Mesendoderm (in vitro differentiated cells): ENCODE data around the gene DMXL2.
"Not testable (repeated sequence)": the region's sequence is repeated elsewhere in the genome, so short reads cannot be mapped to it uniquely, and the experiment has no call there.

Source experiments
- DNase-seq: peaks from one replicate; pipeline ENCODE4 v3.0.0; 2013
- H2AK5ac ChIP-seq: 2 replicates; pipeline ENCODE4 v1.6.1; 2013; ENCODE audit warnings: low read length, inconsistent platforms
- H2BK120ac ChIP-seq: 2 replicates; pipeline ENCODE4 v1.6.1; 2013; ENCODE audit warnings: low read depth, mild to moderate bottlenecking, low read length, moderate library complexity, mixed read lengths
- H2BK15ac ChIP-seq: replicated peaks from 2 replicates; pipeline ENCODE4 v1.6.1; 2013; ENCODE audit warnings: low read depth, mild to moderate bottlenecking, moderate library complexity
- H2BK5ac ChIP-seq: 2 replicates; pipeline ENCODE4 v1.6.1; 2013; ENCODE audit warnings: low read length, inconsistent platforms
- H3K18ac ChIP-seq: 2 replicates; pipeline ENCODE4 v1.6.1; 2013; ENCODE audit warnings: mild to moderate bottlenecking, low read length, mixed read lengths
- H3K23ac ChIP-seq: one replicate; pipeline ENCODE4 v1.6.1; 2013; ENCODE audit warnings: low read length
- H3K27ac ChIP-seq: 2 replicates; pipeline ENCODE4 v1.5.1; 2013; ENCODE audit warnings: low read depth, mild to moderate bottlenecking, inconsistent platforms, low read length, moderate library complexity
- H3K27me3 ChIP-seq: 2 replicates; pipeline ENCODE4 v1.6.1; 2013; ENCODE audit warnings: low read length, control low read depth, mild to moderate bottlenecking, inconsistent platforms; ENCODE audit not compliant: insufficient read depth, poor library complexity
- H3K36me3 ChIP-seq: 2 replicates; pipeline ENCODE4 v1.6.1; 2013; ENCODE audit warnings: low read length, inconsistent platforms; ENCODE audit not compliant: control insufficient read depth, insufficient read depth
- H3K4ac ChIP-seq: one replicate; pipeline ENCODE4 v1.6.1; 2013; ENCODE audit warnings: low read depth, mild to moderate bottlenecking, low read length, moderate library complexity
- H3K4me1 ChIP-seq: 2 replicates; pipeline ENCODE4 v1.6.1; 2013; ENCODE audit warnings: low read depth, low read length, inconsistent platforms; ENCODE audit not compliant: control insufficient read depth
- H3K4me2 ChIP-seq: 2 replicates; pipeline ENCODE4 v1.6.1; 2013; ENCODE audit warnings: low read length
- H3K4me3 ChIP-seq: 2 replicates; pipeline ENCODE4 v1.5.1; 2013; ENCODE audit warnings: mild to moderate bottlenecking, low read length
- H3K56ac ChIP-seq: one replicate; pipeline ENCODE4 v1.6.1; 2013; ENCODE audit warnings: low read length
- H3K79me1 ChIP-seq: 2 replicates; pipeline ENCODE4 v1.6.1; 2013; ENCODE audit warnings: low read length, inconsistent platforms
- H3K79me2 ChIP-seq: 2 replicates; pipeline ENCODE4 v1.6.1; 2013; ENCODE audit warnings: mild to moderate bottlenecking, low read length; ENCODE audit not compliant: control insufficient read depth, insufficient read depth
- H3K9ac ChIP-seq: 2 replicates; pipeline ENCODE4 v1.6.1; 2013; ENCODE audit warnings: low read length, inconsistent platforms
- H4K5ac ChIP-seq: one replicate; pipeline ENCODE4 v1.6.1; 2013; ENCODE audit warnings: low read length
- H4K8ac ChIP-seq: one replicate; pipeline ENCODE4 v1.6.1; 2013; ENCODE audit warnings: low read depth, mild to moderate bottlenecking, control low read depth, low read length, moderate library complexity
- WGBS: extraction: QIAGEN DNeasy Blood & Tissue Kit; methylation state at CpG from one replicate; pipeline ENCODE4 v1.1.7; 2013; ENCODE audit warnings: low lambda C conversion rate, missing lambda C conversion rate; ENCODE audit not compliant: insufficient coverage; ENCODE audit errors: extremely low coverage; 5-methylcytosine and 5-hydroxymethylcytosine counted together

The DMXL2 gene

GRCh38 chr15:51447855-51448621 is 174.5 kb downstream of the DMXL2 start:
- no peak for DNase-seq
- no peak overlapping the region for H3K23ac ChIP-seq
- H2BK15ac ChIP-seq = no peak overlapping the region
- no peak overlapping the region for H3K27ac ChIP-seq
- H3K79me1 ChIP-seq = no peaks in the 10 kb centered on the region
- H3K56ac ChIP-seq = no peak overlapping the region
- peaks cover 8% of the 10 kb centered on the region for H3K4me1 ChIP-seq
- no peak overlapping the region for H2BK120ac ChIP-seq
- no CpG with 5 or more reads among the region's 4 CpGs for WGBS
- no peak overlapping the region for H4K5ac ChIP-seq
- no peaks in the 10 kb centered on the region for H3K79me2 ChIP-seq
- no peak overlapping the region for H4K8ac ChIP-seq
- H3K18ac ChIP-seq = no peak overlapping the region
- no peak overlapping the region for H3K4ac ChIP-seq
- H2BK5ac ChIP-seq = no peak overlapping the region
- no peak overlapping the region for H3K4me3 ChIP-seq
- no peaks in the 10 kb centered on the region for H3K27me3 ChIP-seq
- no peak overlapping the region for H2AK5ac ChIP-seq
- H3K36me3 ChIP-seq = no peaks in the 10 kb centered on the region
- H3K4me2 ChIP-seq = no peak overlapping the region
- no peak overlapping the region for H3K9ac ChIP-seq

DNA sequence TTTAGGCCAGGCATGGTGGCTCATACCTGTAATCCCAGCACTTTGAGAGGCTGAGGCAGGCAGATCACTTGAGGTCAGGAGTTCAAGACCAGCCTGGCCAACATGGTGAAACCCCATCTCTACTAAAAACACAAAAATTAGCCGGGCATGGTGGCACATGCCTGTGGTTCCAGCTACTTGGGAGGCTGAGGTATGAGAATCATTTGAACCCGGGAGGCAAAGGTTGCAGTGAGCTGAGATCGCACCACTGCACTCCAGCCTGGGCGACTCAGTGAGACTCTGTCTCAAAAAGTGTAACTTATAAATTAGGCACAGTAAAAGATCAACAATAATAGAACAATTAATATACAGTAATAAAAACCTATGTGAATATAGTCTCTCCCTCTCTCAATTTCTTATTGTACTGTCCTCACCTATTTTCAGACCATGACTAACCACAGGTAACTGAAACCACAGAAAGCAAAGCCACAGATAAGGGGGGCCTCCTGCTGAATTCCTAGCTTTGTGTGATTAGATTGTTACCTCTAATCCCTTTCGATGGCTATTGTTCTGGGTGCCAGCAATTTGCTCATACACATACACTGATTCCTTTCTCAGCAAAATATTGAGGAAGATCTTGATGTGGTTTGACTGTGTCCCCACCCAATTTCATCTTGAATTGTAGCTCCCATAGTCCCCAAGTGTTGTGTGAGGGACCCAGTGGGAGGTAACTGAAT is 176.4 kb downstream of the DMXL2 start:
- not testable (repeated sequence) for H3K4me1 ChIP-seq

GRCh38 chr15:51444807-51445206 is 177.8 kb downstream of the DMXL2 start:
- no peak for DNase-seq
- Histone ChIP-seq H3K4me3 (no peak overlapping the region), H2BK15ac (no peak overlapping the region), H3K79me1 (no peaks in the 10 kb centered on the region), H3K27me3 (no peaks in the 10 kb centered on the region), H4K8ac (no peak overlapping the region), H3K4ac (no peak overlapping the region), H2BK5ac (no peak overlapping the region), H3K18ac (no peak overlapping the region), H3K79me2 (no peaks in the 10 kb centered on the region), H3K27ac (no peak overlapping the region), H3K36me3 (no peaks in the 10 kb centered on the region), H2BK120ac (no peak overlapping the region), H3K56ac (no peak overlapping the region), H3K4me2 (no peak overlapping the region), H2AK5ac (no peak overlapping the region), H3K23ac (no peak overlapping the region), H3K4me1 (peaks cover 5% of the 10 kb centered on the region), H4K5ac (no peak overlapping the region), H3K9ac (no peak overlapping the region)
- no CpG with 5 or more reads among the region's 1 CpG for WGBS

More for the DNA sequence above, 176.4 kb downstream of the DMXL2 start:
- not testable (repeated sequence) for H2BK120ac ChIP-seq, H2AK5ac ChIP-seq, H3K4ac ChIP-seq, H3K23ac ChIP-seq, H3K4me3 ChIP-seq, H3K18ac ChIP-seq, H3K27ac ChIP-seq, H3K4me2 ChIP-seq, H3K9ac ChIP-seq, H4K8ac ChIP-seq, H3K56ac ChIP-seq, H2BK15ac ChIP-seq, H3K79me2 ChIP-seq, H2BK5ac ChIP-seq, H3K79me1 ChIP-seq, H4K5ac ChIP-seq, H3K36me3 ChIP-seq, H3K27me3 ChIP-seq
- WGBS = no CpG with 5 or more reads among the region's 5 CpGs
- DNase-seq = peak; percentile 79

GRCh38 chr15:51444112-51444511 is 178.5 kb downstream of the DMXL2 start:
- Histone ChIP-seq H3K18ac (no peak overlapping the region), H3K56ac (no peak overlapping the region), H4K8ac (no peak overlapping the region), H3K4me2 (no peak overlapping the region), H3K36me3 (no peaks in the 10 kb centered on the region), H3K4me1 (peaks cover 5% of the 10 kb centered on the region), H3K23ac (no peak overlapping the region), H2BK120ac (no peak overlapping the region), H3K27ac (no peak overlapping the region), H3K4ac (no peak overlapping the region), H3K27me3 (no peaks in the 10 kb centered on the region), H2BK15ac (no peak overlapping the region), H3K9ac (no peak overlapping the region), H3K79me1 (no peaks in the 10 kb centered on the region), H4K5ac (no peak overlapping the region), H2BK5ac (no peak overlapping the region), H3K79me2 (no peaks in the 10 kb centered on the region), H3K4me3 (no peak overlapping the region), H2AK5ac (no peak overlapping the region)
- no CpG with 5 or more reads among the region's 1 CpG for WGBS
- no peak for DNase-seq

DNA sequence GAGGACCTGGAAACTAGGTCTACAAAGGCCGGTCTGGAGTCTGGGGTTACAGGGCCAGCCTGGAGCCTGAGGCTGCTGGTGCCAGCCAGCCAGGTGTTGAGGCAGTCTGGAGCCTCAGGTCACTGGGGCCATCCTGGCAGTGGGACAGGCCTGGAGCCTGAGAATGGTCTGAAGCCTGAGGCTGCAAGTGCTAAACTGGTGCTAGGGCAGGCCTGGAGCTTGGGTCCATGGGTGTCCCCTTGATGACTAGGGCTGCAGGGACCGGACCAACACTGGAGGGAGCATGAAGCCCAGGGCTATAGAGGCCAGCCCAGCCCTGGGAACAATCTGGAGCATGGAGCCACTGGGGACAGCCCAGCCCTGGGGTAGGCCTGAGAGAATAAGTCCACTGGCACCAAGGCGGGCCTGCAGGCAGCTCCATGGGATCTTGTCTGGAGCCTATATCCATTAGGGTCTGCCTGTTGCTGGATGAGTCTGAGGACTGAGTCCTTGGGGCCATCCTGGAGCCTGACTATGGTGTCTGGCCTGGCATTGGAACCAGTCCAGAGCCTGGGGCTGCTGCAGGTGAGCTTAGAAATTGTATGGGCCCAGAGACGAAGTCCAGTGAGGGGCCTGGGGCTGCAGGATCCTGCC is 179.2 kb downstream of the DMXL2 start:
- Histone ChIP-seq H3K4ac (no peak overlapping the region), H3K27me3 (no peaks in the 10 kb centered on the region), H4K5ac (no peak overlapping the region), H3K79me1 (no peaks in the 10 kb centered on the region), H3K18ac (no peak overlapping the region), H3K9ac (no peak overlapping the region), H3K56ac (no peak overlapping the region), H2BK5ac (no peak overlapping the region), H2AK5ac (no peak overlapping the region), H4K8ac (no peak overlapping the region), H3K4me2 (no peak overlapping the region), H3K4me1 (peaks cover 5% of the 10 kb centered on the region), H2BK15ac (no peak overlapping the region), H3K79me2 (no peaks in the 10 kb centered on the region), H3K4me3 (no peak overlapping the region), H3K23ac (no peak overlapping the region), H3K27ac (no peak overlapping the region), H2BK120ac (no peak overlapping the region), H3K36me3 (no peaks in the 10 kb centered on the region)
- no CpG with 5 or more reads among the region's 4 CpGs for WGBS
- no peak for DNase-seq
